Right forelimb (tissue), 1 donor: ENCODE results near the gene RAPGEFL1.
A peak's percentile ranks its signal among the peaks of the same experiment; 100 is the strongest.
"Not testable (repeated sequence)": the region's sequence is repeated elsewhere in the genome, so short reads cannot be mapped to it uniquely, and the experiment has no call there.

Experiments
- DNase-seq: peaks from one replicate; pipeline ENCODE4 v3.0.0-alpha.2; 2018

Gene RAPGEFL1

DNA sequence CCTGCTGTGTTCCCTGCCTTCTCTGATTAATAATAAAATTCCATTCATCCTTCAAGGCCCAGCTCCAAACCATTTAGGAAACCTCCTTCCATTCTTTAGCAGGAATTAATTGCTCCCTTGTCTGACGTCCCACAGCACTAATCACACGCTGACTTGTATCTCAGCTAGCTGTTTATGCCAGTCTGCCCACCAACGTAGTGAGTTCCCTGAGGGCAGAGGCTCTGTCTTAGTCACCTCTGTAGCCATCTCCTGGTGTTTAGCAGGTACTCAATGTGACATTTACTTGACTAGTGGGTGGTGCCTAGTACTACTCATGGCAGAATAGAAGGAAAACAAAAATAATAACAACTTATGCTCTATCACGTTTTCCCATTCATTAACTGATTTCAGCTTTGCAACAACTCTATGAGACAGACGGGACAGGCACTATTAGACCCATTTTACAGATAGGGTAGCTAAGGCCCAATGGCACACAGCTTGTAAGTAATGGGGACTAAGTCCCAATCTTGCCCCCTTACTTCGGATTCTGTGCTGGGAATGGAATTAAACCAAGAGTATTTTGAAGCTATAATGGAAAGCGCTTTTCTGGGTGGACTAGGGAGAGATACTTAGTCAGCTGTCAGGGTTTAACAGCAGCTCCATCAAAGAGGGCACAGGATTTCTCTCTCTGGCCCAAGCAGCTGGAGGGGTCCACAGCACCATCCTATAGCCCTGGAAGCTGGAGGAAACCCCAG is 40.9 kb downstream of the RAPGEFL1 start:
- no peak for DNase-seq

DNA sequence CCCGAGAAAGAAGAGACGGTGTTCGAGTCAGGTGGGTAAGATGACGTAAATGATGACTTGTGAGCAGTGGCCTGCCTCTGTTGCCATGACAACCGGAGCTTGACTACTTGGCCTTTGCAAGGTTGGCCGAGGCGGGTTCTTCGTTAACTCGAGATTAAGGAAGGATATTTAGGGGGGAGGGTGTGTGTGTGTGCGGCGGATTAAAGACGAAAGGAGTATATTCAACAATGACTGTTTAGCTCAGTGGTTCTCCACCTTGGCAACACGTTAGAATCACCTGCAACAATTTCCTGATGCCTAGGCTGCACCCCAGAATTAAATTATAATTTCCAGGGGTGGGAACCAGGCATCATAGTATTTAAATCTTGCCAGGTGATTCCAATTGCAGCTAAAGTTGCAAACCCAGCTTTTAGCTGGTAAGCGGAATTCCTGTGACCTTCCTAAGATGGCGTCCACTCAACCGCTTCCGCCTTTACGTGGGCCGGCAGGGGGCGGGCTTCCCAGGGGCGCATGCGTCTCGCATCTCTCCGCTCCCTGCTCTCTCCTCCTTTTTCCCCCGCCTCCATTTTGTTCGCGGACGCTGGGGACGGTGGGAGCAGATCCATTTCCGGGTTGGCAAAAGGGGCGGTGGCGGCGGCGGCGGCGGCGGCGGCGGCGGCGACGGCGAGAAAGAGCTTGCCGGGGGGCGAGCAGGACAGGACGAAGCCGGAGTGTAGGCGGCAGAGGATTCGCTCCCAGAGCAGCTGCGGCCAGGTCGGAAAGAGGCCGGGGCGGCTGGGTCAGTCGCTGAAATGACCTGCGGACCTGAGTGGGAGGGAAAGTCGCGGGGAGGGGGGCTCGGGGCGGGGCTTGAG is 41.7 kb downstream of the RAPGEFL1 start, which contains the start of gene WIPF2:
TSS of gene WIPF2 (plus strand) at position 565 of the 854 bp plus-strand sequence. CDS start 37,156 bp downstream, outside the sequence.
- peak; percentile 98 for DNase-seq

DNA sequence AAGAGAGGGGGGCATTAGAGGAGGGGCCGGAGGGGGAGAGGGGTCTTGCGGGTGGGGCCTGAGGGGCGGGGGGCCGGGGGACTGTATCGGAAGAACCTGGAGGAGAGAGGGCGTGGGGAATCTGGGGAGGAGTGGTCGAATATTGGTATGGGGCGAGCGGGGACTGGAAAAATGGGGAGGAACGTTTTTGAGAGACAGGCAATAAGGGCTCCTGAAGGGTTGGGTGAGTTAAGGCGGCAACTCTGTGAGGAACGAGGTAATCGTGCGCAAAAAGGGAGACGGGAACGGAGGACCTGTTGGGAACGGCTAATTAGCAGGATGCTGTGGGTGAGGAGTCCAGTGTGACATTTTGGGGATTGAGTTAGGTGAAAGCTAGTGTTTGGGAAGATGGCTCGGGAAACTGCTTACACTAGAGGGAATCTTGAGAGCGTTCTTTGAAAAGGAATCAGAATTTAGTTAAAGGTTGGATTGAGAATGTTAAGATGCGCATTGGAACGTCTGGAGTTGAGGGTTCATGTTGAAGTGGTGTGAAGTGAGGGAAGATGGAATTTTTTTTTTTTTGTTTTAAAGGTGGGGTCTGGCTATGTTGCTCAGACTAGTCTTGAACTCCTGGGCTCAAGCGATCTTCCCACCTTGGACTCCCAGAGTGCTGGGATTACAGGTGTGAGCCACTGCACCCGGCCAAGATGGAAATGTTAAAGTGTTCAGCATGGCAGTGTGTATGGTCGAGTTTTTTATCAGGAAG is 42.5 kb downstream of the RAPGEFL1 start:
- DNase-seq: peak; percentile 89

DNA sequence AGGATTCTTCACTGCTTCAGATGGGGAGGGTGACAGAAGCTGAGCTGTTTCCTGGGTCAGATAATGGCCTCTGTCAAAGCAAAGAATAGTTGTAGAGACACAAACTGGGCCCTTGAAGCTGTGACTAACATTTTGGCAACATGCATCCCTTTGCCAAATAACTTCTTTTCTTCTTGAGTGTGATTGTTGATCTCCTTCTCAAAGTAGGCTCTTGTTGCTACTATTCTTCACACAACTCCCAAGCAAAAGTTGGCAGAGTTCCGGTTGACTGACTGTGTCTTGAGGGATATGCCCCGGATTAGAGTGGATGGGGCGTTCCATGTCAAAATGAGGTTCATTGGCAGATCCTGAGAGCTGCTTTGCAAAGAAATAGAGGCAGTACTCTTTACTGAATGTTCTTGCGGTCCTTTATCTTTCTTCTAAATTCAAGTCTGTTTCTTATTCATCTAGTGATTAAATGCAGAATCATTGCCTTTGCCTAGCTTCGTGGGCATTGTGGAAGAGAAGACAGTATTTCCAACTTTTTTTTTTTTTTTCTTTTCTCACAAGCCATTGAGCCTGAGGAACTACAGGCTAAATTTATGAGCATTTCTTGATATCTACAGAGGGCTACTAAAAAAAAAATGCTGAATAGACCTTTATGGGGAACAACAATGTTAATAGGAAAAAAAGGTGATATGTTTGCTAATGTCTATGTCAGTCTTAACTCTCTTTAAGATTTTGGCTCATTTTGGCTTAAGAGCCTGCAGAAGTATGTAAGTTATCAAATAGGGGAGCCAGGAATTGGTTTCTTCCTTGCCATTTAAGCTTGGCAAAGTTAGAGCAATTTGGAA is 47.7 kb downstream of the RAPGEFL1 start:
- no peak for DNase-seq

DNA sequence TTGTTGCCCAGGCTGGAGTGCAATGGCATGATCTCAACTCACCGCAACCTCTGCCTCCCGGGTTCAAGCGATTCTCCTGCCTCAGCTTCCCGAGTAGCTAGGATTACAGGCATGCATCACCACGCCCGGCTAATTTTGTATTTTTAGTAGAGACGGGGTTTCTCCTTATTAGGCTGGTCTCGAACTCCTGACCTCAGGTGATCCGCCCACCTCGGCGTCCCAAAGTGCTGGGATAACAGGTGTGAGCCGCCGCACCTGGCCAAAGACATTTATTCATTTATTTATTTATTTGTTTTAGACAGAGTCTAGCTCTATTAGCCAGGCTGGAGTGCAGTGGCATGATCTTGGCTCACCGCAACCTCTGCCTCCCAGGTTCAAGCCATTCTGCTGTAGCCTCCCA is 51.9 kb downstream of the RAPGEFL1 start:
- not testable (repeated sequence) for DNase-seq

DNA sequence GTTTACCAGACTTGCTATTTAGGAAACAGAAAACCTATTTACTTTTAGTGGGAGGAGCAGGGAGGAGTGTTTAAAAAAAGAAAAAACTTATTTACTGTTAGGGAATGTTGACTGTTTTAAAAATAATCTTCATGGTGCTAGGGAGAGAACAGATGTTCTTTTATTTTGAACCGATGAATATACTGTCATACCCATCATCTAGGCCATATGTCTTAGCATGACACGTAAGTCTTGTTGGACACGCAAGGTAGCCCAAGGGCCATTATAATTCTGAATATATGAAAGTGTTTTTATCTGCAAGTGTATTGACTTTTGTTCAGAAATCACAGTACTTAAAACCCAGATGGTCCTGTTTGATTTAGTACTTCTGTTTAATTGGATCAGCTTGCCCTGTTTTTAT is 53.4 kb downstream of the RAPGEFL1 start:
- no peak for DNase-seq

DNA sequence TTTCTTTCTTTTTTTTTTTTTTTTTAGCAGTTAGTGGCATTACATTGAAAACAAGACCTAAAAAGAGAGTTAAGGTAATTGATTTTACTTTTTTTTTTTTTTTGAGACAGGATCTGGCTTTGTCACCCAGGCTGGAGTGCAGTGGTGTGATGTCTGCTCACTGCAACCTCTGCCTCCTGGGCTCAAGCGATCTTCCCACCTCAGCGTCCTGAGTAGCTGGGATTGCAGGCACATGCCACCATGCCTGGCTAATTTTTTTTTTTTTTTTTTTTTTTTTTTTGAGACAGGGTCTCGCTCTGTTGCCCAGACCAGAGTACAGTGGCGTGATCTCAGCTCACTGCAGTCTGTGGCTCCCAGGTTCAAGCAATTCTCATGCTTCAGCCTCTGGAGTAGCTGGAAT is 54.7 kb downstream of the RAPGEFL1 start:
- not testable (repeated sequence) for DNase-seq

DNA sequence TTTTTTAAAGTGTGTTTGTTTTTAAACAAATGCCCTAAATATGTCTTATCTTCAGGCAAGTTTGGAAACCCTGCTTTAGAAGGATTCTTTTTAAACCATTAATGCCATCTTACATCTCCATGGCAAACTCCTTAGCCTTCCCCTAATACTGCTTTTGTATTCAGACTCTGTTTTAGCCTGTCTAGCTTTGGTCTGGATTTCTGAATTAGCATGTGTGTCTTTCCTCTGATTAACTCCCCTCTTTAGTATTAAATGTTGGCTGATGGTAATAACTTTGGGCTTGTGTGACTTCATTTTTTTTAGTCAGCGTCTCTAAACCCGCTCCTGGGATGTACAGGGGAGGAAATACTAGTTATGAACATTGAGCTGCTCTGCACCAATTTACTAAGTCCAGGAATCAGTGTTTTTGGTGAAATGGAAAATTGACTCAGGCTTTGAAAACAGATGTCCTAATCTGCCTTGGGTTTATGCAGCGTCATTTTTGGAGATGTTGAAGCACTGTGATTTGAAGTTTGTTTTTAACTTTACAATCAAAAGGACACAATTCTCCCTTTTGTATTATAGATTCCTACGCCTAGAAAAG is 64.1 kb downstream of the RAPGEFL1 start:
- DNase-seq: no peak

DNA sequence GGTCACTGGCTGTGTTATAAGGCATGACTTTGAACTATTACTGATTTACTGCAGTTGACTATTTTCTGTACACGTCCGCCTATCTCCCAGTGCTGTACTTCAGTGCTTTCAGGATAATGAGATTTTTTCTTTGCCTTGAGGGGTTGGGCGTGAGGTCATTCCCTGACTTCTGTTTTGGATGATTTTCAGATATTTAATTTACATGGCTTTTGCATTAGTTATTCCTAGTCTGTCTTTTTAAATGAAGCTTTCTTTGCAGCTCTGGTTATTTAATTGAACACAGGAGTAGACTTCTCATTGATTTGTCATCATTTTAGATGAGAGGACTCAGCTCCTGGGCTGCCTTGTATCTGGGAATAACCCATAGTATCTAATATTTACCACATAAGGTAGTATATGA is 65.5 kb downstream of the RAPGEFL1 start:
- DNase-seq: no peak

DNA sequence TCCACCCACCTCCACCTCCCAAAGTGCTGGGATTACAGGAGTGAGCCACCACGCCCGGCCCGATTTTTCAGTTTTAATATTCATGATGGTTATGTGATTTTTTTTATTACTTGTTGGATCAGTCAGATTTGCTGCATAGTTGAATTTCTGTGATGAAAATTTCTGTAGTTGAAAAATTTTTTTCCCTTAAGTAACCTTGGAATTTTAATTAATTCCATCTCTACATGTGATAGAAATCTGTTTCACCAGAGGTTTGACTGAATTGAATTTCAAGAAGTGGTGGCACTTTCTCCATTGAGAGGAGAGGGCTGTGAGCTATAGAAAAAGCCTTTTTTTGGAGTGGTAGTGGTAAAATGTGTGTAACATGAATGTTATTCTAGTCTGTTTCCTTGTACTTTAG is 66.5 kb downstream of the RAPGEFL1 start:
- DNase-seq: no peak

DNA sequence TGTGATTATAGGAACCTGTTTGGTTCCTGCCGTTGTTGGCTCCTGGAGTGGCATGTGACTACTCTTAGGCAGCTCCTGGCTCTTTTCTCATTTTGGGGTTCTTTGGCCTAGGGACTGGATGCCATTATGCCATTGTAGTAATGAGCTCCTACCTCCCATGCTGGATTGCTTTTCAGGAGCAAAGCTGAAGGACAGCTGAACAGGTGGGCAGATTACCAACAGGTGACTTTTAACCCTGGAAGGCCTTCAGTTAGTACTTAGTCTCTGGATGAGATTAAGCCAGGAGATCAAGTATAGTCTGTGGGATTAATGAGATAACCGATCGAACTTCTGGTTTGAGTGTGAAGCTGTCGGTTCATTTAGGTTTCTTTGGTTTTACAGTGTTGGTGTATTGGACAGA is 67.0 kb downstream of the RAPGEFL1 start:
- no peak for DNase-seq
